ENCODE measurements around the gene TBCD. TPM values are rescaled to one million over a fixed set of nuclear protein-coding genes. Genes with fewer than 3 reads are reported as not detected.

Gene TBCD
- total RNA-seq, 1 donor from 2014 or later = 84.8 TPM

GRCh38 chr17:82839617-82840292 lies 87.9 kb downstream of the TBCD start, which contains the start of gene ZNF750:
Gene ZNF750 (minus strand): TSS chr17:82840022. CDS start chr17:82832454, 7,568 bp downstream.
- DNase-seq (no peak), ATAC-seq (peak; percentile 59 to 60)
- H3K4me3 ChIP-seq = peak within 1 kb of the TSS; percentile 42
- peaks cover 4% of the 10 kb centered on the region for H3K36me3 ChIP-seq
- peak within 1 kb of the TSS; percentile 85 for H3K27ac ChIP-seq
- TF ChIP-seq, protein P1, sequence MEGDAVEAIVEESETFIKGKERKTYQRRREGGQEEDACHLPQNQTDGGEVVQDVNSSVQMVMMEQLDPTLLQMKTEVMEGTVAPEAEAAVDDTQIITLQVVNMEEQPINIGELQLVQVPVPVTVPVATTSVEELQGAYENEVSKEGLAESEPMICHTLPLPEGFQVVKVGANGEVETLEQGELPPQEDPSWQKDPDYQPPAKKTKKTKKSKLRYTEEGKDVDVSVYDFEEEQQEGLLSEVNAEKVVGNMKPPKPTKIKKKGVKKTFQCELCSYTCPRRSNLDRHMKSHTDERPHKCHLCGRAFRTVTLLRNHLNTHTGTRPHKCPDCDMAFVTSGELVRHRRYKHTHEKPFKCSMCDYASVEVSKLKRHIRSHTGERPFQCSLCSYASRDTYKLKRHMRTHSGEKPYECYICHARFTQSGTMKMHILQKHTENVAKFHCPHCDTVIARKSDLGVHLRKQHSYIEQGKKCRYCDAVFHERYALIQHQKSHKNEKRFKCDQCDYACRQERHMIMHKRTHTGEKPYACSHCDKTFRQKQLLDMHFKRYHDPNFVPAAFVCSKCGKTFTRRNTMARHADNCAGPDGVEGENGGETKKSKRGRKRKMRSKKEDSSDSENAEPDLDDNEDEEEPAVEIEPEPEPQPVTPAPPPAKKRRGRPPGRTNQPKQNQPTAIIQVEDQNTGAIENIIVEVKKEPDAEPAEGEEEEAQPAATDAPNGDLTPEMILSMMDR (IDR thresholded peaks at IDR 0.05) = no peak
- intact Hi-C loops (cut with DNase I) = no loop called here
- H3K27me3 ChIP-seq (ENCODE audit: low read depth) = no peaks in the 10 kb centered on the region
- H3K4me1 ChIP-seq = peaks cover 20% of the 10 kb centered on the region
- no peaks in the 10 kb centered on the region for H3K9me3 ChIP-seq

DNA sequence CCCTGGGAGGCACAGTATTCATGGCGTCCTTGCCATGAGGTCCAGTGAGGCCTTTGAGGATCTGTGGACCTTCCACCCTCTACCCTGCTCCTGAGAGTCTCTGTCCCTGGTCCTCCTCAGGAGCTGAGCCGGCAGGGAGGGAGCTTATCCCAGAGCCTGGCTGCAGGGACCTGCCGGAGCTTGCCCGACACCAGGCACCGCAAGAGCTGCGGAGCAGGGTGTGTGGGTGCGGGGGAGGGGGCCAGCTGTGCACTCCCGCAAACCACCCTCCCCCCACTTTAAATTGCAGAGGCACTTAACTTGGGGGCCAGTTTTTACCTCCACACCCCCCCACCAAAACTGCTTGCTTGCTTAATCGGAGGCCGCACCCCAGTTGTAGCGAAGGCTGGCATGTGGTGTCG lies 88.6 kb downstream of the TBCD start:
- TF ChIP-seq, protein P1 (IDR thresholded peaks at IDR 0.05) = no peak
- no peak for ATAC-seq
- no peak overlapping the region for H3K4me3 ChIP-seq
- no peaks in the 10 kb centered on the region for H3K36me3 ChIP-seq
- no peak overlapping the region for H3K27ac ChIP-seq
- no peaks in the 10 kb centered on the region for H3K27me3 ChIP-seq (ENCODE audit: low read depth)
- H3K4me1 ChIP-seq = peaks cover 20% of the 10 kb centered on the region
- no peak for DNase-seq
- H3K9me3 ChIP-seq = no peaks in the 10 kb centered on the region
- intact Hi-C loops (cut with DNase I) = no loop called here

GRCh38 chr17:82841921-82842596 lies 90.2 kb downstream of the TBCD start:
- intact Hi-C loops (cut with DNase I) = no loop called here
- no peak for ATAC-seq
- no peaks in the 10 kb centered on the region for H3K9me3 ChIP-seq
- no peaks in the 10 kb centered on the region for H3K36me3 ChIP-seq
- H3K27me3 ChIP-seq (ENCODE audit: low read depth) = no peaks in the 10 kb centered on the region
- no peak overlapping the region for H3K27ac ChIP-seq
- peaks cover 22% of the 10 kb centered on the region for H3K4me1 ChIP-seq
- TF ChIP-seq, protein P1 (IDR thresholded peaks at IDR 0.05) = no peak
- no peak for DNase-seq
- no peak overlapping the region for H3K4me3 ChIP-seq

DNA sequence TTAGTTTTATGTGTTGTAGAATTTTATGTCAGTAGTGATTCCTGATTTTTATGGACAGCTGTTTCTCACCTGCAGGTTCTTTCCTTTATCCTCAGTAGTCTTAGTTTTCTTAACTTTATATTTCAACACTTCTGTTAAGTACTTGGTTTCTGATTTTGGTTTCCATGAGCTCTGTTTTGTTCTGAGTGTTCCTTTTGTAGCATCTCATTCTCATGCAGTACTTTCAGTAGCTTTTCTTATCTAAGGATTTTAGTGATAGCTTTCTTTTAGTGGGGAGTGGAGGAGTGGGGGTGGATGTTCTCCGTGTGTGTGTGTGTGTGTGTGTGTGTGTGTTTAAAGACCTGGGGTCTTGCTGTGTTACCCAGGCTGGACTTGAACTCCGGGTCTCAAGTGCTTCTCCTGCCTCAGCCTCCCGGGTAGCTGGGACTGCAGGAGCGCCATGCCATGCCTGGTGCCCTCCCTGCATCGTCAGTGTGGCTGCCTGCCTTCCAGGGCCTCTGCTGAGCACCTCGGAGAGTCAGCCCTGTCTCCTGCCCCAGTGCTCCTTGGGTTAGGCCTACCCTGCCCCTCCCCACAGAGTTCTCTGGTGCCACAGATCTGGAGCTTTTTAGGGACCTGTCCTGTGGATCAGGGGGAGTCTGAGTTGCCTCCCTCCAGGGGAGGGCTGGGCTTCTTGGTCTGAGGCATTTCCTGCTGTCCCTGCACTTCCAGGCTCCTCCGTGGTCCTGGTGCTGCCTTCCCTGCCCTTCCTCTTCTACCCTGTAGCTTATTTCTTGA lies 92.2 kb downstream of the TBCD start:
- ATAC-seq (no peak), DNase-seq (no peak)
- Histone ChIP-seq H3K36me3 (no peaks in the 10 kb centered on the region), H3K9me3 (no peaks in the 10 kb centered on the region), H3K4me1 (peaks cover 18% of the 10 kb centered on the region), H3K27me3 (ENCODE audit: low read depth) (no peaks in the 10 kb centered on the region), H3K27ac (peak overlapping the region; percentile 69), H3K4me3 (no peak overlapping the region)
- intact Hi-C loops (cut with DNase I) = no loop called here
- TF ChIP-seq, protein P1 (IDR thresholded peaks at IDR 0.05) = no peak

- ATAC-seq = no peak
- no peak for DNase-seq
- H3K4me3 ChIP-seq = peak overlapping the region; percentile 56
- peaks cover 24% of the 10 kb centered on the region for H3K4me1 ChIP-seq
- no peaks in the 10 kb centered on the region for H3K9me3 ChIP-seq
- TF ChIP-seq, protein P1 (IDR thresholded peaks at IDR 0.05) = no peak
- peak overlapping the region; percentile 69 for H3K27ac ChIP-seq
- H3K36me3 ChIP-seq = no peaks in the 10 kb centered on the region
- intact Hi-C loops (cut with DNase I) = no loop called here
- no peaks in the 10 kb centered on the region for H3K27me3 ChIP-seq (ENCODE audit: low read depth)
Measured at GRCh38 chr17:82844796-82845162, 92.9 kb downstream of the TBCD start.

Measured in lower lobe of right lung (tissue), 2 donors.